ENCODE data around the gene SLC17A9.

SLC17A9 gene

DNA sequence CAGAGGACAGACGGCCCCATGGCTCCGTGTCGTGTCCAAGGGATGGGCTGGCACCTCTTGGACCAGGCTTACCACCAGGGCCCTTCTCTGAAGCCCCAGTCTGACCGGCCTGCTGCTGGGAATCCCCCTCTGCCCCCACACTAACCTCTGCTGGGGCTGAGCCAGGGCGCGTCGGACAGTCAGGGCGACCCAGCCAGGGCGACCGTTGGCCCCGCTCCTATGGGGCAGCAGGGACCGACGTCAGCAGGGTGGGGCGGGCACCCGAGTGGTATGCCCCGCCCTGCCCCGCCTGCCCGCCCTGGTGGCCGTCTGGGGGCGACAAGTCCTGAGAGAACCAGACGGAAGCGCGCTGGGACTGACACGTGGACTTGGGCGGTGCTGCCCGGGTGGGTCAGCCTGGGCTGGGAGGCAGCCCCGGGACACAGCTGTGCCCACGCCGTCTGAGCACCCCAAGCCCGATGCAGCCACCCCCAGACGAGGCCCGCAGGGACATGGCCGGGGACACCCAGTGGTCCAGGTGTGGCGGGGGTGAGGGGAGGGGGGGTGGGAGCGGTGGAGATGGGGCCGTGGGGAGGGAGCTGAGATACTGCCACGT, at the start of gene SLC17A9:
Gene SLC17A9 (plus strand): TSS at position 337 of the 595 bp plus-strand sequence. CDS start 122 bp downstream, at position 459.
- DNase-seq (ENCODE audit: low read depth) = no peak

- no peak for DNase-seq (ENCODE audit: low read depth)
These were observed 49.4 kb upstream of the SLC17A9 start for GRCh38 chr20:62902926-62903615.

DNA sequence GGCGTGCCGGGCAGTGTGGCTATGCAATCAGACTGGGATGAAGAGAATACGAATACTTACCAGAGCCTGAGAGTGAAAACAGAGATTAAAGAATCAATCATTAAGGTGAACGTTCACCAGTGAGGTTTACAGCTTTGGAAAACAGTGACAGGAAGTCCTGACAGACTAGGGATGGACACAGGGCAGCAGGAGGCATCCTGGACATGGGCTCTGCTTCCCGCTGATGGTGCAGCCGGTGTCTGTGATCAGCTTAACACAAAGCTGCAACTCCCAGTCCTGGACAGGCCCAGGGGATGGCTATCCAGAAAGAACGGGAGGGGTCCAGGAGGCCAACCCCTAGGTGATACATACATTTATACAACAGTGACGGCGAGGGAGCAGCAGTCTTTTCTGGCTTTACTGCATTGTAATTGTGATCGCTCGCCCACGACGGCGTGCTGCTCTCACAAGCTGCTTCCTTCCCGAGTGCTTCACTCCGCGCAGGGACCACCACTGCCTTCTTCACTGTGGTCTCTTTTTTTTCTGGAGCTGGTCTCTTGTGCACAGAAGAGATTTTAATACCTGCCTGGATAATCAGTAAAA, 46.9 kb upstream of the SLC17A9 start:
- DNase-seq (ENCODE audit: low read depth) = no peak

DNA sequence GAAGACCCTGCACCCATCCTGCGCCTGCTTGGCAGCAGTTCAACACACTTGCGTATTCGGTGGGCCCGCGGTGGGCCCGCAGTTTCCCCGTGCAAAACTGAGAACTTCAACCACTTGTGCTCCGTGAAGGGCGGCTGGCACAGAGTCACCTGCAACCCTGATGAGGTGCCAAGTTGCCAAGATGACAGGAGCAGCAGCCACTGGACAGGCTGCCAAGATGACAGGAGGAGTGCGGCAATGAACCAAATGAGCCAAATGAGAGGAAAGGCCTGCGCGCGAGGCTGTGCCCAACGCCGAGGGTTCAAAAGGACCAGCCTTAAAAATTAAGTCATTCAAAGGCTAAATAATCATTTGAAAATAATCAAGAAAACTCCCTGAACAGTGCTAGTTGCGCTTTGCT, 46.3 kb upstream of the SLC17A9 start:
- DNase-seq (ENCODE audit: low read depth) = no peak

DNA sequence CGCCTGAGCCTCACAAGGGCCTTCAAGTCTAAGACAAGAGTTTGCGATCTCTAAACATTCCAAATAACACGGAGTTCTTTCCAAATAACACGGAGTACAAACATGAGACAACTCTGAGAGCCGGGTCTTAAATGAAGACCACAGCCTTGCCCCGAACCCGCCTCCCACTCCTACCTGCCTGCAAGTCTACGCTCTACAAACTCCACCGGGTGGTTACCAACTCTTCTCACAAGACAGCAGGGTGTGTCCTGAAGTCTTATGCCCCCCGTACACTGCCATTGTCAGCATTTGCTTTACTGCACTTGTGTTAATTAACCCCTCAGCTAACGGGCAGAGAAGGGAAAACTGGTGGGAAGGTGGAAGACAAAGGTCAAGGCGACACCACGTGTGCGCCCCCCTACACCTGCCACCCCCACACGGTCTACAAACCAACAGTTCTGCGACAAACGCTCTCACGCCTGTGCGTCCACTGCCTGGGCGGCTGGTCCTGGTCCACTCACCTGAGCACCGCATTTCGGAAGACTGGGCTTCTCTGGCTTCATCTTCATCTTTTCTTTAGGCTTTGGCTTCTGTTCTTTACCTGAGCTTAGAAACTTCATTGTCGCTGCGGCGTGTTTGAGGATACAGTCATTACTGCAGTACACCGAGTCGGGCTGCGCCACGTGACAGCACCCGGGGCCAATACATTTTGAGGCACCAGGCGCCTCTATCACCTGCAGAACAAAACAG, 45.7 kb upstream of the SLC17A9 start:
- DNase-seq (ENCODE audit: low read depth) = no peak

DNA sequence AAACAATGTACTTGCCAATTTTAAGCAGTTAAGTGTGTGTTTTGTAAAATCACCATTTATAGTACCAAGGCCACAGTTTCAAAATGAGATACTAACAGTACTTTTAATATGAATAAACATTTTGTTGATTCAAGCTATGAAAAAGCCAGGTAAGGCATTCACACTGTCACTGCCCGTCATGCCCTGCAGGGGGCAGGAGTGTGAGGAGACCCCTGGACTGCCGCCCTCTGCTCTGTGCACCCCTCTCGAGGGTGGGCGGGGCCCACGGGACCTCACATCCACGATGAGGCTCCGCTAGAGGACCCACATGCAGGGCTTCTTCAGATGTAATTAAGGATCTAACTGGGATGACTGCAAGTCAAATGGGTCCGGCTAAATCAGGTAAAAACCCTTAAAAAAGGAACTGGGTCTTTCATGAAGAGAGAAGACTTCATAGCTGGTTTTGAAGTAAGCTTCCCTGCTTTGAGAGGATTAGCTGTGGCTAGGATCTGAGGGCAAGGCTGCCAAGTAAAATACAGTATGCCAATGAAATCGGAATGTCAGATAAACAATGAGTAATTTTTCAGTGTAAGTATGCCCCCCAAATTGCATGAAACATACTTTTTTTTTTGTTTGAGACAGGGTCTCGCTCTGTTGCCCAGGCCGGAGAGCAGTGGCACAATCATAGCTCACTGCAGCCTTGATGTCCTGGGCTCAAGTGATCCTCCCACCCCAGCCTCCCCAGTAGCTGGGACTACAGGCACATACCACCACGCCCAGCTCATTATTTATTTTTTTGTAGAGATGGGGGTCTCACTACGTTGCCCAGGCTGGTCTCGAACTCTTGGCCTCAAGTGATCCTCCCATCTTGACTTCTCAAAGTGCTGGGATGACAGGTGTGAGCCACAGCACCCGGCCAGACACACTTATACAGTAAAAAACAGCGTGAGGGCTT, 44.9 kb upstream of the SLC17A9 start:
- DNase-seq (ENCODE audit: low read depth) = no peak

DNA sequence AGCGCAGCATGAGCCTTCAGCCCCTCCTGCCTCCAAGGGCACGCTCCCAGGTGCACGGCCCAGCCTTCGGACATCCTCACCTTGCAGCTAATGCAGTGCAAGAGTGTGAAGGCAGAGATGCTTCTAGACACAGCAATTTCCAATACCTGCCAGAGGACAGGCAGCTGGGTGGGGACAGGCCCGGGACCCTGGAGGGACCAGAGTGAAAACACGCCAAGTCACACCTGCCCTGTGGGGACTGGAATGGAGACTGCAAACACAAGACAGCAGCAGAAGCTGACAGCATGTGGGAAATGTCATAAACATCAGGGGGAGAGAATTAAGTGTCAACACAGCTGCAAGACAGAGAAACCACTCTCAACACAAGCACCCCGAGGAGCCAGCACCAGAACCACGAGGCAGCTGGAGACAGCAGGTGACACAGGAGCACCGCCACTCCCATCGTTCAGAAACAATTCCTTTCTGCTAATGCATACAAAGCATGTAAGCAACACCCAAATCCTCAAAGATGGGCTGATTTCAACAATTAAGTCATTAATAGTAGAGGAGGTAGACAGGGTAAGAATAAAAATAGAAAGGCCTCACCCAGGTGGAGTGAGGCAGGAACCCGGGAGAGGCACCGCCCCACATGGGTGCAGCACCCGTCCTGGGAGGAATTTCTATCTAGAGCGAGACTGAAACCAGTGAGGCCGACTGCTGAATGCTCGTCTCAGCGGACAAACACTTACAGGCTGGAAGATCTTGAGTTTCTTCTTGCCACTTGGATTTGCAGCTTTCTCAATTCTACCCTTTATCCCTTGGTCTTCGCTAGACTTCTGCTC, 43.3 kb upstream of the SLC17A9 start:
- DNase-seq (ENCODE audit: low read depth) = no peak

DNA sequence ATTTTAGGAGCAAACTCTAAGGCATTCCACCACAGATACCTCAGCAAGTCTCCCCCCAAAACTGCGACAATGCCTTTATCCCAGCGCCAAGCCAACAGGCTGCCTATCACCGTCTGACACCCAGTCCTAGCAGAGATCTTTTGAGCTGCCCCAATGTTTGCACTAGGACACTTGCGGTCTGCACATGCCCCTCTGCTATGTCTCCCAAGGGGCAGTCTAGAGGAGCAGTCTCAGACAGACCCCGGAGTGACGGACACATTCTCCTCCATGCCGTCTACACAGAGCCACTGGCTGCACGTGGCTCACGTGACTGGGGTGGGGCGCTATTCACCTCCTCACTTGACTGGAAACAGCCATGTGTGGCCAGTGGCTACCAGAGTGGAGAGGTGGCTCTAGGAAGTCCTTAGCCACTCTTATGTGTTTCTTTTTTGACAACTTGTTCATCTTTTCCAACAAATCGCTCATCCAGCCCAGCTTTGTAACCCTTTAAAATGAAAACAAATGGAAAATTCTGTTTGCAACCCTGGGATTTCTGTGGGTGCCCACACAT, 42.2 kb upstream of the SLC17A9 start:
- no peak for DNase-seq (ENCODE audit: low read depth)

- no peak for DNase-seq (ENCODE audit: low read depth)
These were observed 41.6 kb upstream of the SLC17A9 start for GRCh38 chr20:62910777-62911497.

DNA sequence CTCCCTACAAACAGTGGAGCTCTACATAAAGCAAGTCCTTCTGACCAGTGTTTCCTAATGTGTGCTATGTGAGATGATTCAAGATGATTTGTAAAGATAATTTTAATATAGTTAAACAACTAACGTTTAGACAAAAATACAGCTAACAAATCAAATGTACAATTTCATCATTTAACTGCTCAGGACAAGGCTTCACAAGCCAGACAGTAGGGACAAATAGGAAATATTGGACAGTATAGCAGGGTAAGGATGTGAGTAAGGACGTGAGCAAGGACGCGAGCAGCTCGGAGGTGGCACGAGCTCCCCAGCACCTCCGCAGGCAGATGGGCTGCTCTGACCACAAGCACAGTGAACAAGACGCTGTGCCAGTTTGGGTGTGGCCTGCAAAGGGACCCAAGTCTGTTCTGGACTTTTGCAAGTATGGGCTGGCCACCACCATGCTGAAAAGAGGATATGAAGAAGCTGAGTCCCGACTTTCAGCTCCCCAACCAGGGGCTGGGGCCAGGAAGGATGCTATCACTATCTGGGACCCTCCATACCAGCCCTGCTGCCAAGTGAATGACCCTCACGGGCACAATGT, 40.7 kb upstream of the SLC17A9 start:
- DNase-seq (ENCODE audit: low read depth) = no peak

GRCh38 chr20:62913043-62913630, 39.4 kb upstream of the SLC17A9 start:
- DNase-seq (ENCODE audit: low read depth) = no peak

GRCh38 chr20:62914436-62914835, 38.1 kb upstream of the SLC17A9 start:
- no peak for DNase-seq (ENCODE audit: low read depth)

DNA sequence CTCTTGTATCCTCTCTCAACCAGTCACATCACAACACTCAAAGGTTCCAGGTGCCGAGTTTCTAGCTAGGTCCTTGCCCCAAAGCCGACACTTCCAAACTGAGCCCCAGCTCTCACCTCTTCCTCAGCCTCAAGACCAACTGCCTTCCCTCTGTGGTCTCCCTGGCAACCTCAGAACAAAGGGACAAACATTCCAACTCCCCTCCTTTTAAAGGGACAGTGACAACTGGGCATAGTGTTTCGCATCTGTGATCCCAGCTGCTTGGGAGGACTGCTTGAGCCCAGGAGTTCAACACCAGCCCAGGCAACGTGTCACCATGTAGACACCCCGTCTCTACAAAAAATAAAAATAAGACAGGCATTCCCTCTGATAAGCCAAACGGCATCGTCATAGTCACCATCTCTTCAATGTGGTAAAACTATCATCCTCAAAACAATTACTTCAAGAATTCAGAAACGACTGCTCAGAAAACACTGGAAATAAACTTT, 37.5 kb upstream of the SLC17A9 start:
- DNase-seq (ENCODE audit: low read depth) = no peak

DNA sequence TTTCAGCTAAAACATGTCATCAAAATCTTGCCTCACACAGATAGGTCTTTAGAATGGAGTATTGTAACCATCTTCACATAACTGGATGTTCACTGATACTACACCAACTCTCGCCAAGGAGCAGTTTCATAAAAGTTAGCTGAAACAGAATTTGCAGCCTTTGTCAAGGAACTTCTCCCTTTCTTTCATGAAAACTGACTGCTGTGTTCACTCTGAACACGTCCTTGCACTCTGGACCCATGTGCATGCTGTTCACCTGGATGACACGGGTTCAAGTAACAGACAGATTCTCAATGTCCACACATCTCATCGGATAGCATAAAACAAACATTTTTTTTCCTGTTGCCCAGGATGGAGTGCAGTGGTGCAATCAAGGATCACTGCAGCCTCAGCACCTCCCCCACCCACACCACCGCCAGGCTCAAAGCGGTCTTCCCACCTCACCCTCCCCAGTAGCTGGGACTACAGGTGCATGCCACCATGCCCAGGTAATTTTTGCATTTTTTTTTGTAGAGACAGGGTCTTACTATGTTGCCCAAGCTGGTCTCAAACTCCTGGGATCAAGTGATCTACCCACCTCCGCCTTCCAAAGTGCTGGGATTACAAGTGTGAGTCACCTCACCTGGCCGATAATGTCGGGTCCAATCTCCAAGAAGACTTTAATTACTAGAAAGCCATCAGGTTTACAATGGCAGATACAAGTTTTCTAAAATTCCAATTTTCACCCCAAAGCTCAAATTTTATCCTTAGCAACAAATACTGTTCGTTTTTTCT, 35.6 kb upstream of the SLC17A9 start:
- DNase-seq (ENCODE audit: low read depth) = no peak

- DNase-seq (ENCODE audit: low read depth) = no peak
These were observed 34.8 kb upstream of the SLC17A9 start for GRCh38 chr20:62917720-62918119.

DNA sequence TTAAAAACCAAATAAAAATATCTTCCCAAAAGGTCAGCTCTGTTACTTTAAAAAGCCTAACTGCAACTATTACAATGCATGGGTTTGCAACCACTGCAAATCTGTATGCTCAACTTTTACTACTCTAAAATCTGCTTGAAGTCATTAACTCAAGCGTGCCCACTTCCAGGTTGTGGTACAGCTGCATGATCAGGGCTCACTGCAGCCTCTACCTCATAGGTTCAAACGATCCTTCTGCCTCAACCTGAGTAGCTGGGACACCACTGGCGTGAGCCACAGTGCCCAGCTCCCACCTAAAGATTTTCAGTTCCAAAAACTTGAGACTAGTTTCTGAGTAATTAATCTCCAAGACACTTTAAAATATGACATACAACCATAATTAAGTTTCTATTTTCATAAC, 34.4 kb upstream of the SLC17A9 start:
- no peak for DNase-seq (ENCODE audit: low read depth)

DNA sequence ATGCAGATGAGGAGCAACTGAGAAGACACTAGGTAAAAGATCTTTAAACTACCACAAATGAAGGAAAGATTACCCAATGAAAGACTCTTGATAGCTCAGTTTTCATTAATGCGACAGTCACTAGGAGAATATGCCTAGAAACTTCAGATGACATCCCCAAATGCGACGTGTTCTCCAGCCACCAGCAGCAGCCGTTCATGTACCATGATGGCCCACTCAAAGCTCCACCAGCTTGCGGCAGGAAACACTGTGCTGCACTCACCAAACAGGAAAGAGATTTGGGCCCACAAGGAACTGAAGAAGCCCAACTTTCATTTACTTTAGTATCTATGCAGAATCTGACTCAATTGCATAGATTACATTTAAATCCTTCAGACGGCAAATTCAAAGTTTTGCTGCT, 33.7 kb upstream of the SLC17A9 start:
- DNase-seq (ENCODE audit: low read depth) = no peak

DNA sequence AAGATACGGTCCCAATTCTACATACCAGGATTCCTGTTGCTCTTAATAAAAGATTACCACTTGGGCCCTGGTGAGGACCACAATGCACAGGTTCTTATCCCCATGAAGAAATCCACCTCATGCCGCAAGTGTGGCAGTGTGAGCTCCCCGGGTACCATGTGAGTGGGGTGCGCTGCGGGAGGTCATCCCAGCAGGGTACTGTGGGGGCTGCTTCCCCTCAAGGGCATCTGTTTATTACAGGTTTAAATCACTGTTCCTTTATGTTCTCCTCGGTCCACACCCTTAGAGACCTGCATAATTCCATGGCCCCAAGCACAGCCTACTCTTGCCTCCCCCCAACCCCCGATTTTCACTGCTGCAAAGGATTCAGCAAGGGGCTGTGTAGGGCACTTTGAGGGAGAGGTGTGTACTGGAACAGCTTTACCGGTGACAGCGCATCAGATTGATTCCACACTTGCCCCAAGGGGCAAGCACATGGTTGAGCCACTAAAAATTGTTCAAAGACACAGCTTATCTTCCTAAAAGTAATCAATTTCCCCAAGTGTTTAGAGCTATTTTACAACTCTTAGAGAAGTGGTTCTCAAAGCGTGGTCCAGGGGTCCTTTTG, 32.4 kb upstream of the SLC17A9 start:
- no peak for DNase-seq (ENCODE audit: low read depth)
